Spleen (tissue), 11 donors: ENCODE measurements around the gene BRD3. TPM values are rescaled to one million over a fixed set of nuclear protein-coding genes. Genes with fewer than 3 reads are reported as not detected.
"Not testable (repeated sequence)": the region's sequence is repeated elsewhere in the genome, so short reads cannot be mapped to it uniquely, and the experiment has no call there.

Experiments used
- DNase-seq: peaks from one replicate; pipeline ENCODE4 v3.0.0-alpha.2; 2020
- H3K27ac ChIP-seq, 8 donors: fragments of 200-600 bp; sonication (generic) in 7 of 8; 1 replicate in 4 of 8; 2 replicates in 4 of 8; pipeline versions ENCODE4 v1.5.0 to v1.8.0; 2016 to 2021; ENCODE audit warnings: inconsistent platforms in 4 of 8, mild to moderate bottlenecking in 4 of 8, moderate library complexity in 1 of 8
- H3K27me3 ChIP-seq, 7 donors: fragments of 200-600 bp; sonication (generic) in 6 of 7; replicated peaks in 1 of 7; 1 replicate in 4 of 7; 2 replicates in 3 of 7; pipeline versions ENCODE4 v1.5.0 to v1.8.0; 2016 to 2021; ENCODE audit warnings: inconsistent platforms in 3 of 7, mild to moderate bottlenecking in 1 of 7
- H3K36me3 ChIP-seq, 6 donors: fragments of 200-600 bp; sonication (generic) in 5 of 6; 1 replicate in 4 of 6; 2 replicates in 2 of 6; pipeline versions ENCODE4 v1.5.0 to v1.8.0; 2016 to 2021; ENCODE audit warnings: inconsistent platforms in 2 of 6
- H3K4me1 ChIP-seq, 6 donors: fragments of 200-600 bp; sonication (generic) in 5 of 6; 1 replicate in 3 of 6; 2 replicates in 3 of 6; pipeline versions ENCODE4 v1.5.0 to v1.8.0; 2016 to 2021; ENCODE audit warnings: inconsistent platforms in 3 of 6
- H3K4me3 ChIP-seq, 8 donors: fragments of 200-600 bp; sonication (generic) in 7 of 8; 1 replicate in 4 of 8; 2 replicates in 4 of 8; pipeline versions ENCODE4 v1.5.0 to v1.8.0; 2016 to 2021; ENCODE audit warnings: inconsistent platforms in 4 of 8, mild to moderate bottlenecking in 4 of 8, moderate library complexity in 2 of 8
- H3K9me3 ChIP-seq, 8 donors: fragments of 200-600 bp; sonication (generic) in 7 of 8; 1 replicate in 4 of 8; 2 replicates in 4 of 8; pipeline versions ENCODE4 v1.5.0 to v1.8.0; 2016 to 2021; ENCODE audit warnings: inconsistent platforms in 4 of 8
- POLR2A ChIP-seq, 3 donors: fragments of 450-650 bp; IDR thresholded peaks; one replicate each; pipeline ENCODE4 v1.5.1; 2017; ENCODE audit warnings: antibody characterized with exemption in 3 of 3, mild to moderate bottlenecking in 1 of 3
- POLR2AphosphoS5 ChIP-seq, 3 donors: sonication (generic); formaldehyde crosslinking; IDR thresholded peaks; one replicate each; pipeline ENCODE4 v1.5.1; 2017; ENCODE audit warnings: antibody characterized with exemption in 3 of 3
- WGBS, 5 donors: extraction: QIAGEN DNeasy Blood & Tissue Kit in 3 of 5; methylation state at CpG; one replicate each; pipeline versions ENCODE4 v1.1.5 to v1.1.7; 2013 to 2018; 5-methylcytosine and 5-hydroxymethylcytosine counted together
- intact Hi-C: fragments of 100-400 bp; cut with DNase I; formaldehyde crosslinking; loops from one replicate; pipeline ENCODE4 v1.15.0; 2023; ENCODE audit warnings: low total_unique reads
- polyA plus RNA-seq, 3 donors: library from polyadenylated mRNA; stranded (reverse); fragments of 200-250 nt; gene quantifications; one replicate each; pipeline ENCODE4 v1.2.1, GENCODE V29; 2013
- total RNA-seq, 7 donors: library from RNA; depleted of rRNA in 3 of 7; stranded (reverse); fragments of >200 nt in 3 of 7; fragmentation: NEBNext Ultra II Directional in 4 of 7; extraction: Animal tissue kit (Norgen Biotek cat#: 25700) in 4 of 7; gene quantifications; one replicate each; pipeline versions ENCODE4 v1.1.0 to v1.2.1, GENCODE V29; 2016 to 2021
- TF ChIP-seq, protein P1 (sequence below), 11 experiments: fragments of 200-600 bp in 7 of 11; fragments of 450-650 bp in 4 of 11; sonication (generic) in 4 of 11; IDR thresholded peaks in 8 of 11; conservative IDR thresholded peaks in 3 of 11; 1 replicate in 7 of 11; 2 replicates in 4 of 11; pipeline versions ENCODE4 v1.4.0 to v1.8.0; 2016 to 2021; ENCODE audit warnings: antibody characterized with exemption in 11 of 11, inconsistent platforms in 4 of 11, mild to moderate bottlenecking in 1 of 11
- donor health status: healthy with polysubstance abuse.
- donor health status: DM: no; HTN: no; CAD: no; lungs with moderate emphysema.
- donor health status: DM: no; HTN: no; CAD: no.
- donor health status: Bipolar disorder and iron deficiency.
- donor health status: healthy.
- donor health status: DM: no; HTN: no; CAD: no.
- donor health status: DM: yes; HTN: yes; CAD: no.

The BRD3 gene
- total and polyA plus RNA-seq, 10 donors = 5.9 to 54.0 (median 30.0) TPM

DNA sequence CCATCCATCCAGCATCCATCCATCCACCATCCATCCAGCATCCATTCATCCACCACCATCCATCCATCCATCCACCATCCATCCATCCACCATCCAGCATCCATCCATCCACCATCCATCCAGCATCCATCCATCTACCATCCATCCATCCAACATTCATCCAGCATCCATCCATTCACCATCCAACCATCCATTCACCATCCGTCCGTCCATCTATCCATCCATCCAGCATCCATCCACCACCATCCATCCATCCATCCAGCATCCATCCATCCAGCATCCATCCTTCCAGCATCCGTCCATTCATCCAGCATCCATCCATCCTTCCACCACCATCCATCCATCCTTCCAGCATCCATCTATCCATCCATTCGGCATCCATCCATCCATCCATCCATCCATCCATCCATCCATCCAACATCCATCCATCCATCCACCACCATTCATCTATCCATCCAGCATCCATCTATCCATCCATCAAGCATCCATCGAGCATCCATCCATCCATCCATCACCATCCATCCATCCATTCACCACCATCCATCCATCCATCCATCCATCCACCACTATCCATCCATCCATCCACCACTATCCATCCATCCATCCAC is 35.7 kb upstream of the BRD3 start:
- WGBS, 5 donors = 69 to 91% (median 72%) methylated on average over 5 of the region's 5 CpGs

GRCh38 chr9:134101623-134102149 is 33.9 kb upstream of the BRD3 start:
- intact Hi-C loops = no loop called here
- Histone ChIP-seq H3K9me3 (no peaks in the 10 kb centered on the region), H3K4me1 (no peaks in the 10 kb centered on the region), H3K27me3 (peaks cover 0 to 27% (median 0%) of the 10 kb centered on the region in 7 donors), H3K36me3 (no peaks in the 10 kb centered on the region), H3K27ac (no peak overlapping the region), H3K4me3 (no peak overlapping the region)
- WGBS, 5 donors = 77 to 87% (median 78%) methylated on average over 10 to 11 of the region's 11 CpGs
- TF ChIP-seq, protein P1, sequence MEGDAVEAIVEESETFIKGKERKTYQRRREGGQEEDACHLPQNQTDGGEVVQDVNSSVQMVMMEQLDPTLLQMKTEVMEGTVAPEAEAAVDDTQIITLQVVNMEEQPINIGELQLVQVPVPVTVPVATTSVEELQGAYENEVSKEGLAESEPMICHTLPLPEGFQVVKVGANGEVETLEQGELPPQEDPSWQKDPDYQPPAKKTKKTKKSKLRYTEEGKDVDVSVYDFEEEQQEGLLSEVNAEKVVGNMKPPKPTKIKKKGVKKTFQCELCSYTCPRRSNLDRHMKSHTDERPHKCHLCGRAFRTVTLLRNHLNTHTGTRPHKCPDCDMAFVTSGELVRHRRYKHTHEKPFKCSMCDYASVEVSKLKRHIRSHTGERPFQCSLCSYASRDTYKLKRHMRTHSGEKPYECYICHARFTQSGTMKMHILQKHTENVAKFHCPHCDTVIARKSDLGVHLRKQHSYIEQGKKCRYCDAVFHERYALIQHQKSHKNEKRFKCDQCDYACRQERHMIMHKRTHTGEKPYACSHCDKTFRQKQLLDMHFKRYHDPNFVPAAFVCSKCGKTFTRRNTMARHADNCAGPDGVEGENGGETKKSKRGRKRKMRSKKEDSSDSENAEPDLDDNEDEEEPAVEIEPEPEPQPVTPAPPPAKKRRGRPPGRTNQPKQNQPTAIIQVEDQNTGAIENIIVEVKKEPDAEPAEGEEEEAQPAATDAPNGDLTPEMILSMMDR (IDR thresholded peaks at IDR 0.05 in 8 of 11, conservative IDR thresholded peaks at IDR 0.05 in 3 of 11) = no peak
- no peak for DNase-seq

More for the DNA sequence above, 35.7 kb upstream of the BRD3 start:
- H3K9me3 ChIP-seq = no peaks in the 10 kb centered on the region
- intact Hi-C loops = no loop called here
- H3K36me3 ChIP-seq = no peaks in the 10 kb centered on the region
- DNase-seq = no peak
- H3K27me3 ChIP-seq = peaks cover 0 to 30% (median 0%) of the 10 kb centered on the region in 7 donors
- no peak for TF ChIP-seq POLR2AphosphoS5 (IDR thresholded peaks at IDR 0.05)
- no peak for TF ChIP-seq POLR2A (IDR thresholded peaks at IDR 0.05)
- TF ChIP-seq, protein P1 (IDR thresholded peaks at IDR 0.05 in 8 of 11, conservative IDR thresholded peaks at IDR 0.05 in 3 of 11) = no peak
- no peaks in the 10 kb centered on the region for H3K4me1 ChIP-seq
- no peak overlapping the region for H3K27ac ChIP-seq
- no peak overlapping the region for H3K4me3 ChIP-seq

GRCh38 chr9:134101133-134101532 is 33.3 kb upstream of the BRD3 start:
- 62 to 72% (median 69%) methylated on average over 6 of the region's 6 CpGs for WGBS, 5 donors
- H3K4me1 ChIP-seq, H3K9me3 ChIP-seq, DNase-seq, H3K27ac ChIP-seq, H3K4me3 ChIP-seq, intact Hi-C loops, H3K36me3 ChIP-seq: not testable (repeated sequence)
- H3K27me3 ChIP-seq = peaks cover 0 to 23% (median 0%) of the 10 kb centered on the region in 7 donors

GRCh38 chr9:134100040-134100439 is 32.2 kb upstream of the BRD3 start:
- DNase-seq = no peak
- 85 to 93% (median 86%) methylated on average over 5 of the region's 5 CpGs for whole genome bisulfite sequencing, 5 donors

More at GRCh38 chr9:134100040-134100439, 32.2 kb upstream of the BRD3 start:
- TF ChIP-seq, protein P1 (IDR thresholded peaks at IDR 0.05 in 8 of 11, conservative IDR thresholded peaks at IDR 0.05 in 3 of 11) = no peak
- no peak for TF ChIP-seq POLR2A (IDR thresholded peaks at IDR 0.05)
- no peak for TF ChIP-seq POLR2AphosphoS5 (IDR thresholded peaks at IDR 0.05)
- Histone ChIP-seq H3K9me3 (no peaks in the 10 kb centered on the region), H3K36me3 (no peaks in the 10 kb centered on the region), H3K4me3 (no peak overlapping the region), H3K27ac (no peak overlapping the region), H3K4me1 (no peaks in the 10 kb centered on the region), H3K27me3 (peaks cover 0 to 20% (median 0%) of the 10 kb centered on the region in 7 donors)
- intact Hi-C loops = no loop called here
